Erythroblast (primary cell): ENCODE measurements around the gene DNAJC9.

Source experiments
- GATA1 ChIP-seq: IDR thresholded peaks from 2 replicates; pipeline ENCODE4 v1.6.1; 2011; ENCODE audit warnings: low read depth, mild to moderate bottlenecking, control low read depth, low read length, moderate library complexity
- POLR2A ChIP-seq: IDR thresholded peaks from 2 replicates; pipeline ENCODE4 v1.6.1; 2011; ENCODE audit warnings: mild to moderate bottlenecking, low read length

GRCh38 chr10:73215749-73216148 is 31.3 kb downstream of the DNAJC9 start:
- TF ChIP-seq POLR2A (no peak), GATA1 (no peak)
